ENCODE data around the gene ATG101.
A peak's percentile ranks its signal among the peaks of the same experiment; 100 is the strongest.
"Not testable (repeated sequence)": the region's sequence is repeated elsewhere in the genome, so short reads cannot be mapped to it uniquely, and the experiment has no call there.

ATG101 gene

GRCh38 chr12:52080403-52081251 is 10.8 kb downstream of the ATG101 start:
- DNase-seq: no peak

GRCh38 chr12:52081263-52081733 is 11.5 kb downstream of the ATG101 start:
- DNase-seq: no peak

GRCh38 chr12:52082026-52082668 is 12.4 kb downstream of the ATG101 start:
- peak; percentile 24 for DNase-seq

GRCh38 chr12:52082669-52082987 is 12.8 kb downstream of the ATG101 start:
- DNase-seq: no peak

GRCh38 chr12:52082988-52083637 is 13.3 kb downstream of the ATG101 start:
- DNase-seq: peak; percentile 52

GRCh38 chr12:52083638-52083996 is 13.8 kb downstream of the ATG101 start:
- DNase-seq: no peak

GRCh38 chr12:52084491-52085231 is 14.9 kb downstream of the ATG101 start:
- DNase-seq: no peak

- no peak for DNase-seq
Observed at GRCh38 chr12:52085682-52086180, 16.0 kb downstream of the ATG101 start.

GRCh38 chr12:52086366-52086765 is 16.6 kb downstream of the ATG101 start:
- no peak for DNase-seq

GRCh38 chr12:52086944-52087835 is 17.4 kb downstream of the ATG101 start:
- no peak for DNase-seq

GRCh38 chr12:52087961-52088820 is 18.4 kb downstream of the ATG101 start:
- no peak for DNase-seq

- no peak for DNase-seq
Observed at GRCh38 chr12:52089491-52089890, 19.7 kb downstream of the ATG101 start.

GRCh38 chr12:52090291-52090690 is 20.5 kb downstream of the ATG101 start:
- no peak for DNase-seq

GRCh38 chr12:52091061-52091460 is 21.3 kb downstream of the ATG101 start:
- no peak for DNase-seq

GRCh38 chr12:52091869-52092268 is 22.1 kb downstream of the ATG101 start:
- DNase-seq: no peak

- DNase-seq: no peak
Observed at GRCh38 chr12:52093346-52093745, 23.6 kb downstream of the ATG101 start.

GRCh38 chr12:52096332-52097044 is 26.7 kb downstream of the ATG101 start:
- no peak for DNase-seq

- no peak for DNase-seq
Observed at GRCh38 chr12:52097045-52097666, 27.4 kb downstream of the ATG101 start.

- DNase-seq: not testable (repeated sequence)
Observed at GRCh38 chr12:52104431-52105089, 34.8 kb downstream of the ATG101 start.
